Right lobe of liver (tissue), 6 donors: Measurements from ENCODE around the gene PROM2. TPM values are rescaled to one million over a fixed set of nuclear protein-coding genes. Genes with fewer than 3 reads are reported as not detected.

Experiments used
- ATAC-seq, 4 donors: fragments of 200-7000 bp; cut with Tn5 transposase; one replicate each; pipeline ENCODE4 v1.9.1; 2020; ENCODE audit warnings: mild to moderate bottlenecking in 4 of 4, moderate library complexity in 4 of 4
- DNase-seq, 3 donors: peaks; one replicate each; pipeline ENCODE4 v3.0.0-alpha.2; 2020
- H3K27ac ChIP-seq, 3 donors: fragments of 200-600 bp; one replicate each; pipeline ENCODE4 v1.8.0; 2022
- H3K27me3 ChIP-seq, 2 donors: fragments of 200-600 bp; one replicate each; pipeline ENCODE4 v1.8.0; 2022
- H3K36me3 ChIP-seq, 4 donors: fragments of 200-600 bp; sonication (generic) in 1 of 4; one replicate each; pipeline versions ENCODE4 v1.5.1 to v1.8.0; 2017 to 2022; ENCODE audit warnings: control low read depth in 1 of 4
- H3K4me1 ChIP-seq, 4 donors: fragments of 200-600 bp; sonication (generic) in 1 of 4; one replicate each; pipeline versions ENCODE4 v1.5.1 to v1.8.0; 2017 to 2022; ENCODE audit warnings: control low read depth in 1 of 4
- H3K4me3 ChIP-seq, 3 donors: fragments of 200-600 bp; one replicate each; pipeline ENCODE4 v1.8.0; 2022
- H3K9me3 ChIP-seq, 4 donors: fragments of 200-600 bp; sonication (generic) in 1 of 4; one replicate each; pipeline versions ENCODE4 v1.5.1 to v1.8.0; 2017 to 2022; ENCODE audit warnings: control low read depth in 1 of 4
- CTCF ChIP-seq, 4 donors: fragments of 200-600 bp in 3 of 4; fragments of 450-650 bp in 1 of 4; IDR thresholded peaks; one replicate each; pipeline versions ENCODE4 v1.5.1 to v1.8.0; 2016 to 2022; ENCODE audit warnings: antibody characterized with exemption in 4 of 4, mild to moderate bottlenecking in 2 of 4
- POLR2A ChIP-seq: fragments of 450-650 bp; IDR thresholded peaks from one replicate; pipeline ENCODE4 v1.6.1; 2017; ENCODE audit warnings: antibody characterized with exemption, mild to moderate bottlenecking
- WGBS: methylation state at CpG from one replicate; pipeline ENCODE4 v1.1.6; 2018; ENCODE audit warnings: low coverage, low lambda C conversion rate; ENCODE audit not compliant: insufficient coverage; ENCODE audit errors: missing lambda C conversion rate; 5-methylcytosine and 5-hydroxymethylcytosine counted together
- intact Hi-C, 2 donors: fragments of 100-400 bp; cut with DNase I; formaldehyde crosslinking; loops; one replicate each; pipeline versions ENCODE4 v1.11.2 to v1.14.1; 2022
- total RNA-seq, 6 experiments: library from RNA; depleted of rRNA in 2 of 6; stranded (reverse); fragments of >200 nt in 2 of 6; fragmentation: NEBNext Ultra II Directional in 3 of 6; extraction: Animal tissue kit (Norgen Biotek cat#: 25700) in 3 of 6; gene quantifications; one replicate each; pipeline versions ENCODE4 v1.1.0 to v1.2.4, GENCODE V29; 2016 to 2023
- donor health status: DM: no; HTN: yes; CAD: no.
- donor health status: DM: no; HTN: no; CAD: no.
- donor health status: DM: no; HTN: no; CAD: no.
- donor health status: DM: no; HTN: yes; CAD: no.
- donor health status: DM: no; HTN: yes; CAD: no.

The PROM2 gene
- total RNA-seq, 6 experiments from 2014 or later, result 0.06 to 0.64 (median 0.43) TPM

GRCh38 chr2:95328358-95329125 is 54.3 kb downstream of the PROM2 start:
- WGBS, result 83% methylated on average over 6 of the region's 15 CpGs
- H3K36me3 ChIP-seq, result no peaks in the 10 kb centered on the region
- DNase-seq, result no peak
- no peak overlapping the region for H3K4me3 ChIP-seq
- intact Hi-C loops, result no loop called here
- no peaks in the 10 kb centered on the region for H3K9me3 ChIP-seq
- H3K27ac ChIP-seq, result no peak overlapping the region
- no peak for TF ChIP-seq CTCF (IDR thresholded peaks at IDR 0.05)
- no peak for TF ChIP-seq POLR2A
- ATAC-seq, result peak in 1 of 4 donors; percentile 7
- H3K4me1 ChIP-seq, result no peaks in the 10 kb centered on the region
- no peaks in the 10 kb centered on the region for H3K27me3 ChIP-seq

- no peak for DNase-seq
These were observed 55.2 kb downstream of the PROM2 start for GRCh38 chr2:95329401-95329800.

GRCh38 chr2:95329891-95330793 is 55.9 kb downstream of the PROM2 start:
- no peak overlapping the region for H3K27ac ChIP-seq
- H3K36me3 ChIP-seq, result no peaks in the 10 kb centered on the region
- ATAC-seq (no peak), DNase-seq (no peak)
- no peak overlapping the region for H3K4me3 ChIP-seq
- TF ChIP-seq POLR2A (no peak), CTCF (IDR thresholded peaks at IDR 0.05) (no peak)
- H3K9me3 ChIP-seq, result no peaks in the 10 kb centered on the region
- H3K4me1 ChIP-seq, result no peaks in the 10 kb centered on the region
- 60% methylated on average over 8 of the region's 23 CpGs for WGBS
- intact Hi-C loops, result no loop called here
- no peaks in the 10 kb centered on the region for H3K27me3 ChIP-seq

More at GRCh38 chr2:95329401-95329800, 55.2 kb downstream of the PROM2 start:
- H3K36me3 ChIP-seq, result no peaks in the 10 kb centered on the region
- TF ChIP-seq CTCF (IDR thresholded peaks at IDR 0.05), result no peak
- no peak for TF ChIP-seq POLR2A
- H3K4me1 ChIP-seq, result no peaks in the 10 kb centered on the region
- 73% methylated on average over 6 of the region's 14 CpGs for WGBS
- no peaks in the 10 kb centered on the region for H3K9me3 ChIP-seq
- H3K27me3 ChIP-seq, result no peaks in the 10 kb centered on the region
- H3K27ac ChIP-seq, result no peak overlapping the region
- intact Hi-C loops, result no loop called here
- peak in 1 of 4 donors; percentile 12 for ATAC-seq
- H3K4me3 ChIP-seq, result no peak overlapping the region

GRCh38 chr2:95330794-95331338 is 56.6 kb downstream of the PROM2 start:
- no peaks in the 10 kb centered on the region for H3K36me3 ChIP-seq
- ATAC-seq, result no peak
- no peaks in the 10 kb centered on the region for H3K4me1 ChIP-seq
- WGBS, result 79% methylated on average over 11 of the region's 11 CpGs
- no peak overlapping the region for H3K4me3 ChIP-seq
- intact Hi-C loops, result no loop called here
- H3K27ac ChIP-seq, result no peak overlapping the region
- no peak for TF ChIP-seq CTCF (IDR thresholded peaks at IDR 0.05)
- no peak for TF ChIP-seq POLR2A
- no peaks in the 10 kb centered on the region for H3K9me3 ChIP-seq
- no peaks in the 10 kb centered on the region for H3K27me3 ChIP-seq
- no peak for DNase-seq
